Left lobe of liver (tissue), 2 donors: Measurements from ENCODE around the gene E4F1. TPM values are rescaled to one million over a fixed set of nuclear protein-coding genes. Genes with fewer than 3 reads are reported as not detected.
"Not testable (repeated sequence)": the region's sequence is repeated elsewhere in the genome, so short reads cannot be mapped to it uniquely, and the experiment has no call there.

Experiments used
- ATAC-seq: fragments of 200-7000 bp; cut with Tn5 transposase; one replicate; pipeline ENCODE4 v1.9.1; 2020; ENCODE audit warnings: mild to moderate bottlenecking, moderate library complexity
- DNase-seq: peaks from one replicate; pipeline ENCODE4 v3.0.0-alpha.2; 2020; ENCODE audit warnings: low spot score
- total RNA-seq: library from RNA; stranded (reverse); gene quantifications from one replicate; pipeline ENCODE4 v1.2.1, GENCODE V29; 2021
- donor health status: DM: no; HTN: no; CAD: no; lungs with moderate emphysema.
- donor health status: DM: no; HTN: yes; CAD: no.

Gene E4F1
- total RNA-seq, 1 donor from 2014 or later: 12.7 TPM

DNA sequence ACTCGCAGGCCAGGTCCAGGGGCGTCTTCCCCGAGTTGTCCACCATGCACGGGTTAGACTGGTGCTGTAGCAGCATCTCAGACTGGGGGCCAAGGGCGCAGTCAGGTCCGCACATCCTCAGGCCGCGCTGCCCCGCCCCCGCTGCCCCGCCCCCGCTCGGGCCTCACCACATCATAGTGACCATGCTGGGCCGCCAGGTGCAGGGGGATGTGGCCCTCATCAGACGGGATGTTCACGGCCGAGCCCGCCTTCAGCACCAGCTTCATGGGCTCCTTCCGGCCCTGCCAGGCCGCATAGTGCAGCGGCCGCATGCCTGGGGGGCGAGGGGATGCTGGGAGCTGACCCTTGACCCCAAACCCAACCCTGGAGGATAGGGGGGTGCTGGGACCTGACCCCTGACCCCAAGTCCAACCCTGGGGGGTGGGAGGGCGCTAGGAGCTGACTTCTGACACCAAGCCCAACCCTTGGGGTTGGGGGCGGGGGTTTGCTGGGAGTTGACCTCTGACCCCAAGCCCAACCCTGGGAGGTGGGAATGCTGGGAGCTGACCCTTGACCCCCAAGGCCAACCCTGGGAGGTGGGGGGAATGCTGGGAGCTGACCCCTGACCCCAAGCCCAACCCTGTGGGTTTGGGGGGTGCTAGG lies 34.0 kb upstream of the E4F1 start:
- no peak for ATAC-seq
- no peak for DNase-seq

DNA sequence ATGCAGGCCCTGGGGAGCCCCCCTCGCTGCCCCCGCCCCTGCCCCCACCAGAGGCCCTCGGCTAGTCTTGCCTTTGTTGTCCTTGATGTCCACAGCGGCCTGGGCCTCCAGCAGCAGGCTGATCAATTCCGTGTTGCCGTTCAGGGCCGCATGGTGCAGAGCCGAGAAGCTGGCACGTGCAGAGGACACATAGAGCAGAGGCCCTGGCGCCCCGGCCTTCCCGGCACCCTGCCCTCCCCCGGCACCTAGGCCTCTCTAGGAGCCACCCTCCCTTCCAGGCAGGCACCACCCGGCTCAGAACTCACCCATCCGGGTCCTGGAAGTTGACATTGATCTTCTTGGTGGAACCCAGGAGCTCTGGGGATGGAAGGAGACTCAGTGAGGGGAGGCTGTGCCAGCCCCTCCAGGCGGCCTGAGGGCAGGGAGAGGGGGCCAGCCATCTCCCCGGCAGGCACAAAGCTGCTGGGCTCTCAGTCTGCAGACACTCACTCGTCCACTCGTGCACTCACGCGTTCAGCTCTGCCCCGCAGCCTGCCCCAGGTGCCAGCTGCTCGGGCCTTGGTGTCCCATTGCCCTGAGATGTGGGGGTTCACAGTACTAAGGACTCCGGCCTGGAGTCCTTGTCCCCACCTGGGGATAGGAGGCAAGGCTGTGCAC lies 33.3 kb upstream of the E4F1 start:
- ATAC-seq: no peak
- no peak for DNase-seq

DNA sequence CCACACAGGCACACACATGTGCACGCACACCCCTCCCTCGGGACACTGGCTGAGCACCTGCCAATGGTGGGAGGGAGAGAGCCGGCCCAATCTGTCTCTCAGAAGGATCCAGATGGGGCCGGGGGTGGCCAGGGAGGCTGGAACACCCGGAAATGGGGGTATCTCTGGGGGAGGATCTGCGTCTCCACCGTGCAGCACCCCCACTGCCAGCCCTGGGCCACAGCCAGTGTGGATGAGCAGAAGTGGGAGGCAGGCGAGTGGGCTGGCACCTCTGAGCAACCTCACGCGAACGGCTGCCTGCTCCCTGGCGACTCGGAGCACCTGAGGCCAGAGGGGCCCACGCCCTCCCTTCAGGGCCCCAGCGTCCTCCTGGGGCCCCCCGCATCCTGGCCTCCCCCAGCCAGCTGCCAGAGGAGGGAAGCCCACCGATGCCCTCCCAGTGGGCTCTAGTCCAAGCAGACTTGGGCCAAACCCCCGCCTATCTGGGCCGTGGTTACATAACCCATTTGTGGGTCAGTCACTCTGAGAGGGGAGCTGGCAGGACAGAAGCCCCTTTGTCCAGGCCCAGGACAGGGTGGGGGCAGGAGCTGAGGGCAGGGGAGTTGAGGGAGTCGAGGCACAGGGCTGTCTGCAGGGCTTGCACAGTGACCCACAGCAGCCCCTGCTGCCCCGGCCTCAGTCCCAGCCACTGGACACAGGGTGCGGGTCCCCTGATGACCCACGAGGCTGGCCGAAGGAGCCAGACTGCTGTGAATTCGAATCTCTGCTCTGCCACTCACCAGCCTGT lies 32.5 kb upstream of the E4F1 start:
- DNase-seq: no peak
- ATAC-seq: no peak

DNA sequence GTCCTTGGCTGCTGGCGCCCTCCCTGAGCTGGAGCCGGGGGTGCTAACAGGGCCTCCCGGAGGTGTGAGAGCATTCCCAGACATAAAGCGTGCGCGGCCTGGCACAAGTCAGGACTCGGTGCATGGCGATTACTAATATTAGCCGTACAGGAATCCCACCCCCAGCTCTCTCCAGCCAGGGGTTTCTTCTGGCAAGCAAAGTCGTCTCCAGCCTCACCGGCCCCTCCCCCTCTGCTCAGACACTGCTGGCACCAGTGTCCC lies 32.0 kb upstream of the E4F1 start:
- ATAC-seq: no peak

DNA sequence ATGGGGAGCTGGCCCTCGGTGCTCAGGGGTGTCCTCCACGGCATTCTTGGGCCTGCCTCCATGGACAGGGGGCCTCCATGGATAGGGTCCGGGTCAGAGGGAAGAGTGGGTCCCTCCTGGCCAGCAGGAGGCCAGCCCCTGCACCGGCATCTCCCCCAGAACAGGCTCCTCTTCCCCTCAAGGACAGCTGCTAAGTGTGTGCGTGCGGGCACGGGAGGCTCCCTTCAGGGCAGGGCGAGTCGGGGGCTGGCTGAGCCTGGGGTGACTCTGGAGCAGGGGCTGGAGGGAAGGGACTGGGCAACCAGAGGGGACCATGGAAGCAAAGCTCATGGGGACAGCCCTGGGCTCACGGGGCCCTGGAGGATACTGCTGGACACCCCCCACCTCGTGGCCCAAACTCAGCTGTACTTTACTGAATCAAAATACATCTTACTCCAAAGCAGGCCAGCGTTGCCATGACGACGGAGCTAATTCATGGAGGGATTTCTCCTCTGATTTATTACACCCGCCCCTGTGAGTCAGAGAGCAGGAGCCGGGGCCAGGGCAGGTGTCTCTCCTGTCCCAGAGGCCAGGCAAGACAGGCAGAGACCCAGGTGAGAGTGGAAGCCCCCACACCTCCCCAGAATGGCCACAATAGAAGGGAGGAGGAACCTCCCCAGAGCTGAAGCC lies 29.1 kb upstream of the E4F1 start:
- DNase-seq: no peak
- no peak for ATAC-seq

More for the DNA sequence above, 32.0 kb upstream of the E4F1 start:
- no peak for DNase-seq

DNA sequence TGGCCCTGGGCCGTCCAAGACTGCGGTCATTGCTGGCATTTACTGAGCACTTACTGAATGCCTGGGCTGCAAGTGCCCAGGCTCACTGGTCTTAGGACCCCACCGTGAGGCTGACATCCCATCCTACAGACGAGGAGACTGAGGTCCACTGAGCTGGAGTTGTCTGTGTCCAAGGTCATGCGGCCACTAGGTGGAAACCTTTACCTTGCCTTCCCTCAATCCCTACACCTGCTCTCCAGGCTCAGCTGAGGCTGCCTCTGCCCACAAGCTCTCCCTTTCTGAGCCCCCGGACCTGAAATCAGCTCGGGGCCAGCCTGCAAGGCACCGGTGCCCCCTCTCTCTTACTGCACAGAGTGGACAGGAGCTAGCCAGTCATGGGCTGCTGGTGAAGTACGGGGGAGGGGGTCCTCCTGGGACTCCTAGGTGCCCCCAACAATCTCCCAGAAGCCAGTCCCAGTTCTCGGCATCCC lies 28.5 kb upstream of the E4F1 start:
- ATAC-seq: peak; percentile 93
- no peak for DNase-seq

DNA sequence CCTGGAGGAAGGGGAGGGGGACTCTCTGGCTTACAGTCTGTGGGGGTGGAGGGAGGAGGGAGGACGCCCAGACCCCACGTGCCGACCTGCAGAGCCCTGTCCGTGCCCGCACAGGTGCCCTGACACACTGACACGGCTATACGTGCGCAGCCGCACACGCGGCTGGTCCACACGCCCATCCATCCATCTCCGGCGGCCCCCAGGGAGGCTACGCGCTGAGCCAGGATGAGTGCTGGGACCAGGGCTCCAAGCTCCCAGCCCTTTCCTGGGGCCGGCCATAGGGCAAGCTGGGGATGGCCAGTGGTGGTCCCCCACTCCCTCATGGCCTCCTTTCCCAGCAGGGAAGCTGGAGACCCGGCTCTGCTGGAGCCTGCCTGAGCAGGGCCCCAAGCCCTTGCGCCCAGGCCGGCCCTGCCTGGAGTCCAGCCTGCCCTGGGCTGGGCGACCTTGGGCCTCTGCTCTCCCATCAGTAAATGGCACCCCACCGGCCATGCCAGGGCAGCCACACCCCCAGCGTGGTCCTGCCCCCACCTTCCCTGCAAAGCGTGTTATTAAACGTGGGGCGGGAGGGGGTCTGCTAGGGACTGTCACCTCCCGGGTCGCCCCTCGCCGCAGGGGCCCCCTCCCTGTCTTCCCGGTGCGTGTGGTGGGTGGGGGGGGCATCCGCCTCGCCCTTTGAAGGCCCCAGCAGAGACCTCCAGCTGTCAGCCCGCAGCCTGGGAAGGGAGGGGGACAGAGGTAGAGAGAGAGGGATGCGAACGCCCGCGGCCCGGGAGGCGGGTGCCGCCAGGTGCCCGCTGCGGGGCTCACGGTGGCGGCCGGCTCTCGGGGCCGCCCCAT lies 27.8 kb upstream of the E4F1 start:
- ATAC-seq (peak; percentile 14), DNase-seq (no peak)

DNA sequence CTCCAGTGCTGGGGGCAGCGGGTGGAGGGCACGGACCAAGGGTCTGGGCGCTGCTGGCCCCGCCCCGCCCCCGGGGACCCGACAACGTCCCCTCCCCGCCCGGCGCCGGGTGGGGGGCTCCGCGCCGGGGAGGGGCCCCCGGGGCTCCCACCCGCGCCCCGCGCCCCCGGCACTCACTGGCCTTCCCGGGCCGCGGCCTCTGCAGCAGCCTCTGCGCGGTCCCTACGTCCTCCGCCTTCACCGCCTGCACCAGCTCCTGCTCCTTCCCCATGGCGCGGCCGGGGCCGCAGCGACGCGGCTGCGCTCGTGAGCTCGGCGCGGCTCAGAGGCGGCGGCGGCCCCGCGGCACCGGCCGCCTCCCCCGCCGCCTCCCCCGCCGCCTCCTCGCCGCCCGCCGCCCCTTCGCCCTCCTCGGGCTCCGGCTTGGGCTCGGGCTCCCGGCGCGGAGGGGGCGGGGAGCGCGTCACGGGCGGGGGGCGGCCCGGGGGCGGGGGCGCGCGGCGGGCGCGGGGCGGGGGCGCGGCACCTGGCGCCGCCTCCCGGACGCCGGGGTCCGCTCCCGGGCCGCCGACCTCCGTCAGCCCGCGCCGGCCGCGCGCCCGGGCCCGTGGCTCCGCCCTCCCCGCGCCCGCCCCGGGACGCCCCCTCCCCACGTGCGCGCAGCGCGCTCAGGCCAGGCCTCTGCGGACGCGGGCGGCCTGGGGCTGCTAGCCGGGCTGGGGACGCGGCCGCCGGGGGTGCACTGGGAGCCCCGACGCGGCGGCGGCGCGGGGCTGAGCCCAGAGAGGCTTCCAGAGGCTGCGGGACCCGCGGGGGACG lies 27.0 kb upstream of the E4F1 start, which contains the start of gene CASKIN1:
Gene CASKIN1 (minus strand): TSS at position 444 of the 819 bp plus-strand sequence. CDS start 173 bp downstream, at position 271.
- ATAC-seq (peak; percentile 19), DNase-seq (no peak)

DNA sequence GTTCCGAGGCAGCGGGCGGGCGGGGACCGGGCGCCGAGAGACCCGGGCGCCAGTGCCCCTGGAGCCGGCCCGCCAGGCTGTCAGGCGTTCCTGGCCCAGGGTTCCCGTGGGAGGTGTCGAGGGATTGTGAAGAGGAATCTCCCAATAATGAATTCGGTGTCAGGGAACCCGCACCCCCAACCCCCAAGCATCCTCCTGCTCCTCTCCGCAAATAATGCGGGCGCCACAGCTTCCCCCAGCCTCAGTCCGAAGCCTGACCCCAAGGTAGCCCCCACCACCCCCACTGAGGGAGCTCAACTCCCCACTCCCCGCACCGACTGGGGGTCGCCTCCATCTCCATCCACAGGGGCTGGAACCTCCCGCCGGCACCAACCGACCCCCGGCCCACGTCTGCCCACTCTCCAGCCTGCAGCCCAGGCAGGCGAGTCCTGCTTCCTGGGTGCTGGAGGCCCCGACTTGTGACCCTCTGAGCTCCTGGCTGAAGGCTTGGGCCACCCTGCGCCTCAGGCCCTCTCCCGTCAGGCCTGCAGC lies 26.3 kb upstream of the E4F1 start:
- DNase-seq: no peak
- ATAC-seq: no peak

DNA sequence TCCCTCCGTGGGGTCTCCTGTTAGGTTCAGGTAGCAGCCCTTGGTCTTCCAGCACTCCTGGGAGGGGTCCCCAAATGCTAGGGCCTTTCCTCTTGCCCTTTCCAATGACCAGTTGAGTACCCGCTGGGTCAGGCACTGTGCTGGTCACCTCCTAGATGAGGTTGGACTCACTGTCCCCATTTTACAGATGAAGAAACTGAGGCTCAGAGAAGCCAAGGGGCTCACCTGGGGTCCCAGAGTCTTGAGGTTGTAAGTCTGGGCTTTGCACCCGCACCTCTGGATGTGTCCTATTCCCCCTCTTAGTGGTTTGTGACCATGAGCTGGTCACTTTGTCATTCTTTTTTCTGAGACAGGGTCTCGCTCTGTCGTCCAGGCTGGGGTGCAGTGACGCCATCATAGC lies 25.6 kb upstream of the E4F1 start:
- ATAC-seq (no peak), DNase-seq (no peak)

DNA sequence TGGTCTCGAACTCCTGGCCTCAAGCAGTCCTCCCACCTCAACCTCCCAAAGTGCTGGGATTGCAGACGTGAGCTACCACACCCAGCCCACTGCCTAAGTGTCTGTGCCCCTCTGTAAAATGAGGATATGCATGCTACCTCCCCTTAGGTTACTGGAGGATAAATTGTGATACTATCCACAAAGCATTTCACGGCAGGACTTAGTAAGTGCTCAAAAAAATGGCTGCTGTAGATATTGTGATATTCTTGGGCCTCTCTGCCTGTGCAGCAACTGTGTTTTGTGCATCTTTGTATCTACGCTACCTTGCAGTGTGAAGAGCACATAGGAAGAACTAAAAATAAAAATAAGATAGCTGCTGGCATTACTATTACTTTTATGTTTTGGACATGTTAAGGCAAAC lies 25.1 kb upstream of the E4F1 start:
- DNase-seq: no peak
- no peak for ATAC-seq

DNA sequence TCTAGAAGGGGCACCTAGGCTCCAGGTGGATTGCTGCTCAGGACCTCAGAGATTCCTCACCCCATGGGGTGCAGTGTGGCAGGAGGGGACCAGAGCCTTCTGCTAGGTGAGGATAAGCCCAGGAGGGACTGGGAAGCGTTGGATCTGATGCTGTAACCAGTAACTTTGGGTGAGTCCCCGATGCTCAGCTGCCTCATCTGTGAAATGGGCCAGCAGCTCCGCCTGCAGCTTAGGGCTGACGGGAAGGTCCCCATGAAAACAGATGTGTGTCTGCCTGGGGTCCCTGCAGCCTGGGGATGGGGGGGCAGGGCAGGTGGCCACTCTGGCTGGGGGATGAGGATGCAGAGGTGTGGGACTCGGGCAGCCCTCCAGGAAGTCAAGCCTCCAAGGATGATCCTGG lies 24.3 kb upstream of the E4F1 start:
- DNase-seq (no peak), ATAC-seq (no peak)

DNA sequence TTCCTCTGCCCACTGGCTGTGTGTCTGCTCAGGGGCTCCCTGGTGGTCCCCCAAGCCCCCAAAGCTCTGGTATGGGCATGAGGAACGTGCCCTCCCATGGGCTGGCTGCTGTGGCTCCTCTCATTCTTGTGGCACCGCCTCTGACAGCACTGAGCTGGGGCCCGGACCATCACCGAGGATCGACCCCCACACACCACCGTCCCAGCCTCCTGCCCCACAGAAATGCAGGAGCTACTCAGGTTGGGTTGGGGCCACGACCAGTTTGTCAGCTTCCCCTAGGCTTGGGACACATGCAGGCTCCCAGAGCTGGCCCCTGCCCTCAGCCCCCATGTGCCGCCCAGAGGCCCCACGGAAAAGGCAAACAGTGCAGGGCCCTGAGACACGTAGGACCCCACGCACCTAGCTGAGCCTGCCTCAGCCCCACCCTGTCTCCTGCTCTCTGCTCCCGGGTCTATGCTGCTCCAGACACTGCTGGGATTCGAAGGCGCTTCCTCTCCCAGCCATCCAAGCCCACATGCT lies 23.7 kb upstream of the E4F1 start:
- DNase-seq: no peak
- ATAC-seq: no peak

DNA sequence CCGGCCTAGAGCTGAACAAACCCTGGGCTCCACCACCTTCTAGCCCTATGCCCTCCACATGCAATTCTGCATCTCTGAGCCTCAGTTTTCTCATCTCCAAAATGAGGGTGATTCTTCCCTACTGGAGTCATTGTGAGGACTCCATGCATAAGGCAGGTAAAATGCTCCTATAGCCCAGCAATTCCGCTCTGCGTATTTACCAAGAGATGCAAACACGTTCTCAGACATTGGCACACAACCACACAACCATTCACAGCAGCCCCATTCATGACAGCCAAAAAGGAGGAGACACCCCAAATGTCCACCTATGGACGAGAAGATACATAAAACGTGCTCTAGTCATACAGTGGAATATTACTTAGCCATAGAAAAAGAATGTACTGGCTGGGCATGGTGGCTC lies 23.1 kb upstream of the E4F1 start:
- ATAC-seq (no peak), DNase-seq (no peak)

DNA sequence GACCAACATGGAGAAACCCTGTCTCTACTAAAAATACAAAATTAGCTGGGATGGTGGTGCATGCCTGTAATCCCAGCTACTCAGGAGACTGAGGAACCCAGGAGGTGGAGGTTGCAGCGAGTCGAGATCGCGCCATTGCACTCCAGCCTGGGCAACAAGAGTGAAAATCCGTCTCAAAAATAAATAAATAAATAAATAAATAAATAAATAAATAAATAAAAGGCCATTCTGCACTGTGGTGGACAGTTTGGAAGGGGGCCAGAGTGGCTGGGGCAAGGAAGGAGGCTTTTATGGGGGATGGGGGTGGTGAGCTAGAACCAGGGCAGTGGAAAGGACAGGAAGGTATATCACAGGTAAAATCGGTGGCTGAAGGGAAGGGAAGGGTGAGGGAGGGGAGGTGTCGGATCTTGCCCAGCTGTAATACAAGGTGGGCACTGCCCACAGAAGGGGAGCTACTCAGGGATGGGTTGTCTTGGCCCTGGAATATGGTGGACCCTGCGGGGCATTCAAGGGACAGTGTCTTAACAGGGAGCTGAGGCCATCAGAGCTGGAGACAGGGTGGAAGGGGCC lies 20.2 kb upstream of the E4F1 start:
- DNase-seq, ATAC-seq: not testable (repeated sequence)

DNA sequence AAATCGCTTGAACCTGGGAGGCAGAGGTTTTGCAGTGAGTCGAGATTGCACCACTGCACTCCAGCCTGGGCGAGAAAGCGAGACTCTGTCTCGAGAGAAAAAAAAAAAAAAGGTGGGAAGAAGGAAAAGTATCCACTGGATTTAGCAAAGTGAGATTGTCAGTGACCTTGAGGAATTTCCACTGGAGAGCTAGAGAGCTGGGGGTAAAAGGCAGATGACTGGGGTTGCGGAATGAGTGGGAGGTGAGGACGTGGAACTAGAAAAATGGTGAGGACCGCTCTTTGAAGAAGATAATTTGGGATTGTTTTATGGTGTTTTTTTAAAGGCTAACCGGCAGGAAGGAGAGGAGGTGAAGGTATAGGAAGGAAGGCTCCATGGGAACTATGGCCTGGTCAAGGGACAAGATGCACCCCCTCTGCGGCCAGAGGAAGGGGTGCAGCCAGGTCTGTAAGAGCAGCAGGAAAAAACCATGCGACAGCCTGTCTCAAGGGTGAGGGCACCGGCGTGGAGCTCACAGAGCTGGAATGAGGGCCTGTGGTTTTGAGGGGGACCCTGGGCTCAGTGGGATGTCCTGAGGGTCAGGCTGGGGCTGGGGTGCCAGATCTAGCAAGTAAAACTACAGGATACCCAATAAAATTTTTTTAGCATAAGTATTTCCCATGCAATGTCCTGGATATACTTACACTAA lies 18.8 kb upstream of the E4F1 start:
- DNase-seq (no peak), ATAC-seq (no peak)

DNA sequence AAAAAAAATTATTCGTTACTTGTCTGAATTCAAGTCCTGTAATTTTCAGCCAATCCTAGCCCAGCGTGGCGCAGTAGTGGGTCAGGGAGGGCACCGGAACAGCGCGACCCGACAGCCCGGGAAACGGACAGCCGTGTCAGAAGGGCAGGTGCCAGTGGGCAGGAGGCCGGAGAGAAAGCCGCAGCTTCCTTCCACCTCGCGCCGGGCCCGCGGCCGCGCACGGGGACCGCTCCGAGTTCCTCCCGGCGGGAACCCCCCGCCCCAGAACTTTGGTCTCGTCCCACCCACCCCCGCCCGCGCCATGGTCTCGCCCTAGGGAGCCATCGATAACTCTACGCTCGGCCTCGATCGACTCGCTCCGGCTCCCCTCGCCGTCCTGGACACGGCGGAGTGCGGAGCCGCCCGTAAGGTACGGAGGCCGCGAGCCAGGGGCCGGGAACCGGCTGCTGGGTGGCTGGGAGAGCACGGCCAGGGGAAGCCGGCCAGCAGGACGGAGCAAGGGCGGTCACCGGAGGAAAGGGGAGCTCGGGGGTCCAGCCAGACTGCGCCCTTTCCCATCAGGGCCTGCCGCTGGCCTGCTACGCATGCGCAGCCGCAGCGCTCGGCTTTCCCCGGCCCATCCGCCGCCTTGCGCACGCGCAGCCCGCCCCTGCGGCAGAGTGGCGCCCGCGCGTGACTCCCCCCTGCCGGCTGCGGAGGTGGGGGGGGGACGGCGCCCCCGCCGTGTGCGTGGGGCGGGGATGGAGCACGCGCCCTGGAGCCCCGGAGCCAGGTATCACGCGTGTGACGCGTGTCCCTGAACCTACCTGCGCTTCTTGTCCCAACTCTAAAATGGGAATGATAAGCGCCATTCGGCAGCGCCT lies 18.1 kb upstream of the E4F1 start, which contains the start of gene MLST8:
Gene MLST8 (plus strand): TSS at position 351 of the 863 bp plus-strand sequence. CDS start 632 bp downstream, outside the sequence.
- ATAC-seq: peak; percentile 92

More for the DNA sequence above, 18.1 kb upstream of the E4F1 start, which contains the start of gene MLST8:
- peak; percentile 87 for DNase-seq
